Measurements from ENCODE around the gene HES5.
"Not testable (repeated sequence)": the region's sequence is repeated elsewhere in the genome, so short reads cannot be mapped to it uniquely, and the experiment has no call there.

HES5 gene

DNA sequence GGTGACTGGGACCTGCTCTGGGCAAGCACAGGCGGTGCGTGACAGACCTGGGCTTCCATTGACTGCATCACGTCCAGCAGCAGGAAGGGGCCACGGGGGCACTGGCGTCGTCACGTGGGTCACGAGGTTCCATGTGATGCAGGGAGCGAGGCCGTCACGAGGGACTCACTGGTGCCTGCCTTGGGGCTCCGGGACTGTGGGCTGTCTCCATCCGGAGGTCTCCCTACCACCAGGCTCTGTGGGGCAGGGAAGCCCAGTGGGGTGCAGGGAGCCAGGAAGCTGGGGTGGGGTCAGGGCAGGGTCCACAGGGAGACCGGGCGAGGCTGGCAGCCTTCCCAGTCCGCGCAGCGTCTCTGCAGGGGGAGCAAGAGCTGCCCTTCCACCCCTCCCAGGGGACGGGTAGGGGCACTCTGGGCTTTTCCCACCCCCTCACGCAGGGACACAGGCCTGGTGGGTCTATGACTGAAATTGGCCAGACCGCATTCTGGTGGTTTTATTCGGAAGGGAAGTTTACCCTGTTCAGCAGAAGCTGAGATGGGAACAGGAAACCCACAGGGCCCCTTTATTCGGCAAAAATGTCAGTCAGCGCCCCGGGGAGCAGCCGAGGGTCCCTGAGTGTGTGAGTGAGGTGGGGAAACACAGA, 25.7 kb upstream of the HES5 start:
- H3K9me3 Mint-ChIP-seq (ENCODE audit: low read depth) = no peaks in the 10 kb centered on the region
- H3K4me1 Mint-ChIP-seq (ENCODE audit: low read depth) = peaks cover 18% of the 10 kb centered on the region
- peak overlapping the region; percentile 98 for H3K27ac Mint-ChIP-seq

DNA sequence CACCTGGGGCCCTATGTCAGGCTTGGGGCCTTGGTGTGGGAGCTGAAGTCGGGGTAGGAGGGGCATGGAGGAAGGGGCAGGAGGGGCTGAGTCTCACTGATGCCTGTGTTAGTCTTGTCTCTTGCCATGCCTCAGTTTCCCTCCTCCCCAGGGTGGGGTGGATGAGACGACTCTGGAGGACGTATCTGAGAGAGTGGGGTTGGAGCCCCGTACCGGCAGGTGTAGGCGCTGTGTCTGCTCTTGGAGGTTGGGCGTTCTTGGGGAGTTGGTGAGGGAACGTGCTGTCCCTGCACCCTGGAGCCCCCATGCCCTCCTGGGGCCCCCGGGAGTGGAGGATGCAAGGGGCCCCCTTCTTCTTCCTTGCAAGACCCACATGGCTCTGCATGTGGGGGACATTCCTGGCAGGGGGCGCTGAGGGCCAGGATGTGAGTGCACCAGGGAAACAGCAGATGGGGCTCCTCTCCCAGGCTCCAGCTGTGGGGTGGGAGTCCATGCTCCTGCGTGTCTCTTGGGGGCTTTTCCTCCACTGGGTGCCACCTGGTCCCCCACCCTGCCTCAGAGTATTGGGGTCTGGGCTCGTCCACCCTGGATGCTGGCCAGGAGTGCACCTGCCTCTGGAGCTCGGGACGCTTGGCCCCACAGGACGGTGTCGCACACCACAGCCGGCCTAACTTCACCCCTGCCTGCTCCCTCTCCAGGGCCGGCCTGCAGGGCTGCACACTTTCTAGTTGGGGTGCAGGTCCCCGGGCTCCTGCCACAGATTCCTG, 24.7 kb upstream of the HES5 start:
- H3K36me3 Mint-ChIP-seq = no peaks in the 10 kb centered on the region
- H3K9me3 Mint-ChIP-seq (ENCODE audit: low read depth) = no peaks in the 10 kb centered on the region
- H3K4me1 Mint-ChIP-seq (ENCODE audit: low read depth) = peaks cover 20% of the 10 kb centered on the region
- H3K27me3 Mint-ChIP-seq = no peaks in the 10 kb centered on the region
- H3K4me3 Mint-ChIP-seq = peak overlapping the region; percentile 63
- H3K27ac Mint-ChIP-seq = peak overlapping the region; percentile 61

More for the DNA sequence above, 25.7 kb upstream of the HES5 start:
- no peaks in the 10 kb centered on the region for H3K27me3 Mint-ChIP-seq
- no peaks in the 10 kb centered on the region for H3K36me3 Mint-ChIP-seq
- H3K4me3 Mint-ChIP-seq = peak overlapping the region; percentile 97

DNA sequence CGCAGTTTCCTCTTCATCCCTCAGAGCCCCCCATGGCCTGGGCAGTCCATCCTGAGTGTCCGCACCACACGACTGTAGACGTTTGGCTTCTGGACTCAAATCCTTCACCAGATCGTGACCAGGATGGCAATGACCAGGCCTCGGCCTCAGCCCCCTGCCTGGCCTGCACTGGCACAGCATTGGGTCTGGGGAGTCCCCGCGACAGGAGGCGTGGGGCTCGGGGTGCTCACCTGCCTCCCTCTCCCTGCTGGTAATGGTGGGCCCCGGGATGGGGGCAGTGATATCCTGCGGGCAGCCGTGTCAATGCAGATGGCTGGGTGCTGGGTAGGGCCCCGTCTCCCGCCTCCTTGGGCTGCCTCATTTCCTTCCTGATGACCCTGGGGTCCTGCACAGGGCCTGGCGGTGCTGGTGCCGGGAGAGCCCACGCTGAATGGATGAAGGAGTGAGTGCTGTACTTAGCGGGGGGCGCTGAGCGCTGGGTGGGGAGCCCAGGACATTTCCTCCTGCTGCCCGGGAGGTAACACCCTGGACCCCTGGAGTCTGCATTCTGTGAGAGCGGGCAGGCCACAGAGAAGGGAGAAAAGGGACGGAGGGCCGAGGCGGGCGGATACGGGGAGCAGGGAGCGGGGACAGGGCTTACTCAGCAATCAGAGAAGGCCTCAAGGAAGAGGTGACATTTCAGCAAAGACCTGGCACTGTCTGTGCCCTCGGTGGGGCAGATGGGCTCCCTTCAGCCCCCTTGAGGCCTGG, 24.0 kb upstream of the HES5 start:
- Mint-ChIP-seq H3K36me3 (no peaks in the 10 kb centered on the region), H3K4me3 (peak overlapping the region; percentile 63), H3K9me3 (ENCODE audit: low read depth) (no peaks in the 10 kb centered on the region), H3K4me1 (ENCODE audit: low read depth) (peaks cover 22% of the 10 kb centered on the region), H3K27ac (peak overlapping the region; percentile 61), H3K27me3 (no peaks in the 10 kb centered on the region)

DNA sequence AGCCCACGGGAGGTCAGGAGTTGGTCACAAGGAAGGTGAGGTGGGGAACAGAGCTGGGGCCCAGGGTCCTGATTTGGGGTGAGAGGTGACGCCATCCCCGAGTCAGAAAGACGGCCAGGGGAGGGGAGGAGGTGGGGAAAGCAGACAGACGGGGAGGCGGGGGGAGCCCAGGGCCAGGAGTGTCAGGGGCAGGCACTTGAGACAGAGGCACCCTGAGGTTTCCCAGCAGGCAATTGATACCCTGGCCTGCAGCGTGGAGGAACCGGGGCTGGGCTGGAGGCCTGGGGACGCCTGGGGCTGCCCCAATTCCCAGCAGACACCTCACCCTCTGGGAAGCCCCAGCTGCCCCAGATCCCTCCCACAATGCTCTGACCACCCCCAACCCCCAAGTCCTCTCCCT, 23.0 kb upstream of the HES5 start:
- peaks cover 24% of the 10 kb centered on the region for H3K4me1 Mint-ChIP-seq (ENCODE audit: low read depth)
- not testable (repeated sequence) for H3K27ac Mint-ChIP-seq; H3K4me3 Mint-ChIP-seq; H3K27me3 Mint-ChIP-seq; H3K9me3 Mint-ChIP-seq (ENCODE audit: low read depth); H3K36me3 Mint-ChIP-seq

DNA sequence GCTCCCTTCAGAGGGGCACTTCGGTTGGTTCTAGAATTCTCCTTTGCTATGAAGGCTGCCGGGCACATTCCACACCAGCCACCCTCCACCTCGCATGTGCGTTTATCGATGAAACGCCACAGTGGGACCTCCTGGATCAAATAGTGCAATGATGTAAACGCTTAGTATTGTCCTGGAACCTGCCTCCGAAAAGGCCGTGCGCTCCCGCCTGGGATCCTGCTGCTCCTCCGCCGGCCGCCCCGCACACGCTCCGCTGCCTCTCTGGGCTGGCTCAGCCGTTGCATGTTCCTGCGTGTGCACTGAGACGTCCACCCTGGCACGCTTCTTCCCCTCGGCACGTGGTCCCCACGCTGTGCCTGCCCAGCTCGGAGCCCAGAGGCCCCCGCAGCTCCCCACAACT, 22.1 kb upstream of the HES5 start:
- Mint-ChIP-seq H3K27me3 (no peaks in the 10 kb centered on the region), H3K36me3 (no peaks in the 10 kb centered on the region), H3K27ac (no peak overlapping the region), H3K4me3 (no peak overlapping the region), H3K9me3 (ENCODE audit: low read depth) (no peaks in the 10 kb centered on the region), H3K4me1 (ENCODE audit: low read depth) (peaks cover 28% of the 10 kb centered on the region)

DNA sequence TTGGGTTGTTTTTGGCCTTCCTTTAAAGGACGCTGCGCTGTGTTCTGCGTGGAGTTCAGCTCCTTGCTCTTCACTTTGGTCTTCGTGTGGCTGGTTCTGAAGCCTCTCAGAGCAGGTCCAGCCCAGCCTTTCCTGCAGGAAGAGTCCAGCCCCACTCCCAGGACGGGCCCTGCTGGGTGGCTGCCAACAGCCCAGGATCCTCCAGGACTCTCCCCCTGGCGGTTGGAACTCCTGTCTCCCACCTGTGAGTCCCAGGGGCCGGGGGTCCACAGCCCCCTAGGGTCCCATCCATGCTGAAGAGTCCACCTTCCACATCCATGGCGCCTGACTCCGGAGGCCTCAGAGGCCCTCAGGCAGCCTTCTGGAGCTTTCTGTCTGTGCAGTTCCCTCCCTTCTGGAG, 21.5 kb upstream of the HES5 start:
- H3K27ac Mint-ChIP-seq; H3K4me3 Mint-ChIP-seq; H3K36me3 Mint-ChIP-seq; H3K9me3 Mint-ChIP-seq (ENCODE audit: low read depth); H3K27me3 Mint-ChIP-seq: not testable (repeated sequence)
- H3K4me1 Mint-ChIP-seq (ENCODE audit: low read depth) = peaks cover 30% of the 10 kb centered on the region

DNA sequence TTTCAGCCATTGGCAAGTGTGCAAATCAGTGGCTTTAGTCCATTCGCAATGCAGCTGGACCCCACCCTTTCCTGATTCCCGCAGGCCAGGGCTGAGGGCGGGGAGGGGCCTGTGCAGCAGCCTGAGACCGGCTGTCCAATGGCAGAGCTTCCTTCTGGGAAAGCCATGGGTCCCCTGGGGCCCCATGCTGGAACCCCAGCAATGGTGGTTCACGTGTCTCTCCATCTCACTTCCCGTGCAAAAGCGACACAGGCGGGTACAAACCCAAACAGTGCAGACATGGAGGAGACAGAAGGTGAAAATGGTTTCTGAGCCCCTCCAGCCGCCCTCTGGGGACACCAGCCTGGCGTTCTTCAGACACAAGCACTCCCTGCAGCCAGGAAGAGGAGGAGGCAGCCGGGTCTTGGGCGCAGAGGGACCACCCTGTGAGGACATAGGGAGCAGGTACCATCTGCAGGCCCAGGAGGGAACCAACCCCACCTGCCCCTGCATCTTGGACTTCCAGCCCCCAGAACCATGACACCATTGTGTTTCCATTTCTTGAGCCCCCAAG, 20.3 kb upstream of the HES5 start:
- H3K4me3 Mint-ChIP-seq; H3K9me3 Mint-ChIP-seq (ENCODE audit: low read depth); H3K27me3 Mint-ChIP-seq; H3K36me3 Mint-ChIP-seq: not testable (repeated sequence)
- Mint-ChIP-seq H3K27ac (peak overlapping the region; percentile 87), H3K4me1 (ENCODE audit: low read depth) (peaks cover 27% of the 10 kb centered on the region)

DNA sequence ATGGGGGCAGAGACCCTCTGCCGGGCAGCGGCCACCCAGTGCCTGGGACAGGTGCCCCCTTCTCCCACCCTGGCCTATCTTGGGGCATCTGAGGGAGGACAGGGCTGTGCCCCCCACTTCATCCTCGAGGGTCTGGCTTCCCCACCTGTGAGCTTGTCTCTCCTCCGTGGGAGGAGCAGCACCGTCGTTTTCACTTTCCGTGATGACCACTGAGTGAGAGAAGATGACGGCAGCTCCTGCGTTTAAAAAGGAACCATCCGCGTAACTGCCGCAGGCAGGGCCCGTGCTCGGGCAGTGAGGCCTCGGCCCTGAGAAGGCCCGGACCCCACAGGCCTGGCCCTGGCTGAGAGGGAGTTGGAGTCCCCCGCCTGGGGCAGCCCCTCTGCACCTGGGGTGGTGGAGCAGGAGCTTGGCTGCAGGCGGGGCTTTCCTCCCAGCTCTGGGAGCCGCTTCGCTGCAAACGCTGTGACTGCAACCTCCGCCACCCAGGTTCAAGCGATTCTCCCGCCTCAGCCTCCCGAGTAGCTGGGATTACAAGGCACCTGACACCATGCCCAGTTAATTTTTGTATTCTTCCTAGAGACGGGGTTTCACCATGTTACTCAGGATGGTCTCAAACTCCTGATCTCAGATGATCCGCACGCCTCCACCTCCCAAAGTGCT, 19.4 kb upstream of the HES5 start:
- H3K9me3 Mint-ChIP-seq (ENCODE audit: low read depth); H3K27me3 Mint-ChIP-seq; H3K36me3 Mint-ChIP-seq: not testable (repeated sequence)
- Mint-ChIP-seq H3K4me3 (peak overlapping the region; percentile 88), H3K27ac (peak overlapping the region; percentile 96), H3K4me1 (ENCODE audit: low read depth) (peaks cover 27% of the 10 kb centered on the region)

DNA sequence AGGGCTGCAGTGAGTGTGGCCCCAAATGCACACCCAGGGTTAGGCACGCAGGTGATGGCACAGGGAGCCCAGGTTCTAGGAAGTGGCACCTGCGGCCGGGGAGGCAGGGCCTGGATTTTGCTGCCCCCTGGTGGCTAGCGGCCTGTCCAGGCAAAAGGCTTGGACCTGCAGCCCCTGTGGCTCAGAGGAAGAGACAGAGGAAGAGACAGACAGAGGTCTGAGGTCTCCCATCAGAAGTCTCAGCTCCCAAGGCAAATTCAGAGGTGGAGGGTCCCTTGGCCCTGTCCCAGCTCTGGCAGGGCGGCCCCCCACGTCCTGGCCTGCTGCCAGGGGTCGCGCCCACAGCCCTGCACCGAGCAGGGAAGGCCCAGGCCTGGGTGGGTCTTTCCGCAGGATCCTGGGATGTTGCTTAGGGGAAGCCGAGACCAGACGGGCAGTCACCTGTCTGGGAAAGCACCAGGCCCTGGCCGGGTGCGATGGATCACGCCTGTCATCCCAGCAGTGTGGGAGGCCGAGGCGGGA, 18.1 kb upstream of the HES5 start:
- Mint-ChIP-seq H3K27me3 (no peaks in the 10 kb centered on the region), H3K27ac (peak overlapping the region; percentile 96), H3K4me1 (ENCODE audit: low read depth) (peaks cover 27% of the 10 kb centered on the region), H3K36me3 (no peaks in the 10 kb centered on the region), H3K9me3 (ENCODE audit: low read depth) (no peaks in the 10 kb centered on the region), H3K4me3 (peak overlapping the region; percentile 88)

DNA sequence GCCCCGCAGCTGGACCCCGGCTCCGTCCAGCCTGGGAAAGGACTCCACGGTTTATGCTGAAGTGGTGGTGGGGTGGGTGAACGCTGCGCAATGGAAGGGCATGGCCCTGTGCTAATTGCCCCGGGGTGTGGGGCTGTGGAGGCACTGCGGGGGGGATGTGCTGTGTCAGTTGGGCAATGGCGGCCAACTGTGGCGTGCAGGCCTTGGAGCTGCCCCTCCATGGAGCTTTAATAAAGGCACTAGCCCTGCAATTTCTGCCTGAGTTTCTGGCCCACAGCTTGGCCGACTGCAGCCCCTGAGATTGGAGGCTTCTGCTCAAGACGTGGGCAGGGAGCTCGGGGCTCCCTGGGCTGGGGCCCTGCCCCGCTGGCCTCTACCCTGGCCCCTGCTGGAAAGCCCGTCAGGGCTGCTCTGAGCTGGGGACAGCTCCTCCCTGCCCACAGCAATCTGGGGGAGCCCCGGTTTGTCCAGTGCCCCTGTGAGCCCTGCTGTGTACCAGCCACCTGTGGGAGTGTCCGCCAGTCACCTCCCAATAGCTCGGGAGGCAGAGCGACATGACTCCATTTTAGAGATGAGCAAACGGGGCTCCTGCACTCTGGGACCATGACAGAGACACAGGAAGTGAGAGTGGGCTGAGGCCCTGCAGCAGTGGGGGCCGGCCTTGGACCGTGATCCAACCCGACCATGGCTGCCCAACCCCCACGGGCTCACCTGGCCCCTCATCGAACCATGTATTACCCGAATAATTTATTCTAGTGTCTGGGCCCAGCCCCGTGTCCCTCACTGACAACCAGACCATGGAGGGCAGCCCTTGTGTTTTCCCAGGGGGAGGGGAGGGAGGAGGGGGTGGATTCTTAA, 17.4 kb upstream of the HES5 start:
- H3K4me3 Mint-ChIP-seq = peak overlapping the region; percentile 88
- no peaks in the 10 kb centered on the region for H3K9me3 Mint-ChIP-seq (ENCODE audit: low read depth)
- peak overlapping the region; percentile 91 for H3K27ac Mint-ChIP-seq
- no peaks in the 10 kb centered on the region for H3K36me3 Mint-ChIP-seq
- peaks cover 27% of the 10 kb centered on the region for H3K4me1 Mint-ChIP-seq (ENCODE audit: low read depth)
- H3K27me3 Mint-ChIP-seq = no peaks in the 10 kb centered on the region

DNA sequence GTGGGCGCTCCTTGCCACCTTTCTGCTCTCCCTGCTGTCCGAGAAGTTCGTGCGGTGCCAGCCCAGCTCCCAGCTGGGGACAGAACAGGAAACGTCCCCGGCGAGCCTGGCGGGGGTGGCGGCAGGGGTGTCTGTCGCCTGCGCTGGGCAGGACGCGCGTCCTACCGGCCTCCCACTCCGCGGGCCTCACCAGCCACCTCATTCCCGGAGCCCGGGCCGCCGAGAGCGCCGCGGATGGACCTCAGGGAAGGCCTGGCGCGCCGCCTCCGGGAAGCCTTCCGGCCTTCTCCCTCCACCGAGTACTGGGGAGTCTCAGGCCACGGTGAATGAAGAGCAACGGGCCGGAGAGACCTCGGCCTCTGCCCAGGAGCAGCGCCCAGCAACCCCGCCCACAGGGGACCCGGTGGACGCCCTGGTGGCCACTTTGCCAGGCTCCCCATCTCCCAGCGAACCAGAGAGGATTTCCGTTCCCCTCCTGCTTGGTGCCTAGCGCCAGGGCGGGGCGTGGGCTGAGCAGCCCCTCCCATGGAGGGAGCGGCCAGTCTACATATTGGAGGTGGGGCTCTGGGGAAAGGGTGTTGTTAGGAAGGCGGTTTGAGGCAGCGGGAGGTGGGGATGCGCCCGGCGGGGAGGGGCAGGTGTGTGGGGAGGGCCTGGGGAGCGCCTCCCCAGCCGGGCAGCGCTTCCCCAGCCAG, 16.6 kb upstream of the HES5 start:
- H3K4me3 Mint-ChIP-seq = peak overlapping the region; percentile 88
- no peaks in the 10 kb centered on the region for H3K9me3 Mint-ChIP-seq (ENCODE audit: low read depth)
- H3K4me1 Mint-ChIP-seq (ENCODE audit: low read depth) = peaks cover 27% of the 10 kb centered on the region
- peak overlapping the region; percentile 78 for H3K27ac Mint-ChIP-seq
- no peaks in the 10 kb centered on the region for H3K36me3 Mint-ChIP-seq
- no peaks in the 10 kb centered on the region for H3K27me3 Mint-ChIP-seq

DNA sequence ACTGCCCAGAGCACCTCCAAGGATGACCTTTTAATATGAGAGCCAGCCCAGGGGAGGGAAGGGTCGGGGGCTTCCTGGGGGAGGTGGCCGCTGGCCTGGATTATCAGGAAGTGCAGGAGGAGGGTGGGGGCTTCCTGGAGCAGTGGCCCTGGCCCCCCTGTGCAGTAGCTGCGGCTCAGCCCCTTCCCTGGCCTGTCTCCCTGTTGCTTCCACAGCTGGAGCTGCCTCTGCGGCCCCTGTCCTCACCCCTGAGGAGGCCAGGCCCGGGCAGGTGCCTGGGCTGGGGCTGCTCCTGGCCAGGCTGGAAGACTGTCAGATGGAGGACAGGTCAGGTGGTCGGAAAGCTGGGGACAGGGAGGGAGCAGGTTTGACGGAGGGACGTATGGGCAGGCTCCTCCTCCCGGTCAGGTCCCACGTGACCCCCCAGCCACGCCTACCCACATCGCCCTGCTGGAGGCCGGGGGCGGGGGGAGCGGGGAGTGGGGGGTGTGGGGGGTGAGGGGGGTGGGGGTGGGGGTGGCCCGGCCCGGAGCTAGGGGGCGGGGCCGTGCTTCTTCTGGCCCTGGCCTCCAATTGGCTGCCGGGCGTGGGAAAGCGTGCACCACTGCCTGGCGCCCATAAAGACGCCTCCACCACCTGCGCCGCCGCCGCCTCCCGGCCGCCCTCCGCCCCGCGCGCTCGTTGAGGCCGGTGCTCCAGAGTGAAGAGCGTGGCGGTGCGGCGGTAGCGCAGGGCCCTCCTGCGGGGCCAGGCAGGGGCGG, 15.9 kb upstream of the HES5 start:
- H3K4me3 Mint-ChIP-seq = peak overlapping the region; percentile 88
- no peaks in the 10 kb centered on the region for H3K36me3 Mint-ChIP-seq
- peaks cover 28% of the 10 kb centered on the region for H3K4me1 Mint-ChIP-seq (ENCODE audit: low read depth)
- no peaks in the 10 kb centered on the region for H3K9me3 Mint-ChIP-seq (ENCODE audit: low read depth)
- H3K27me3 Mint-ChIP-seq = no peaks in the 10 kb centered on the region
- no peak overlapping the region for H3K27ac Mint-ChIP-seq

All from activated naive CD8-positive, alpha-beta T cell (primary cell).